ENCODE measurements around the gene PLXNC1. TPM values are rescaled to one million over a fixed set of nuclear protein-coding genes. Genes with fewer than 3 reads are reported as not detected.

The PLXNC1 gene
- total and polyA plus RNA-seq, 4 donors, result 0.71 to 12.0 (median 3.3) TPM

GRCh38 chr12:94242901-94243300 lies 94.5 kb downstream of the PLXNC1 start (continued):
- TF ChIP-seq REST (IDR thresholded peaks at IDR 0.05) (no peak), CTCF (IDR thresholded peaks at IDR 0.05; ENCODE audit: low read depth, low read length, missing input control) (no peak), FOXA2 (IDR thresholded peaks at IDR 0.05) (no peak), RAD21 (IDR thresholded peaks at IDR 0.05) (no peak), EGR1 (IDR thresholded peaks at IDR 0.05; ENCODE audit: low read depth in 2 of 2) (no peak), MAX (IDR thresholded peaks at IDR 0.05) (no peak), NR2F2 (IDR thresholded peaks at IDR 0.05) (no peak), FOXA1 (IDR thresholded peaks at IDR 0.05) (no peak), YY1 (IDR thresholded peaks at IDR 0.05) (no peak), SP1 (IDR thresholded peaks at IDR 0.05) (no peak)

- Histone ChIP-seq H3K4me1 (ENCODE audit: control insufficient read depth in 4 of 4, insufficient read depth in 4 of 4, low read length in 3 of 4) (no peaks in the 10 kb centered on the region), H3K9me3 (ENCODE audit: control insufficient read depth in 4 of 4, low read length in 3 of 4) (no peaks in the 10 kb centered on the region), H3K4me3 (ENCODE audit: low read depth in 1 of 3, low read length in 3 of 3) (no peak overlapping the region), H3K36me3 (ENCODE audit: control insufficient read depth in 4 of 4, insufficient read depth in 3 of 4, low read depth in 1 of 4, low read length in 3 of 4) (no peaks in the 10 kb centered on the region), H3K27ac (ENCODE audit: low read depth in 1 of 2, low read length in 2 of 2) (no peak overlapping the region), H3K9ac (ENCODE audit: low read depth in 1 of 2, low read length in 2 of 2) (no peak overlapping the region), H3K27me3 (ENCODE audit: control insufficient read depth in 4 of 4, insufficient read depth in 4 of 4, low read length in 3 of 4) (no peaks in the 10 kb centered on the region)
- DNase-seq (ENCODE audit: low spot score), result no peak
- TF ChIP-seq GABPA (IDR thresholded peaks at IDR 0.05 in 1 of 2, conservative IDR thresholded peaks at IDR 0.05 in 1 of 2), result no peak
- TF ChIP-seq CTCF (IDR thresholded peaks at IDR 0.05; ENCODE audit: low read depth, low read length, missing input control), result no peak
- TF ChIP-seq EGR1 (IDR thresholded peaks at IDR 0.05; ENCODE audit: low read depth in 2 of 2), result no peak
- no peak for TF ChIP-seq SP1 (IDR thresholded peaks at IDR 0.05)
- WGBS, result 83% methylated on average over 11 of the region's 11 CpGs
These were observed 96.1 kb downstream of the PLXNC1 start for GRCh38 chr12:94244165-94245133.
